VCaP (cell line): Measurements from ENCODE around the gene NPHS1.
"Not testable (repeated sequence)": the region's sequence is repeated elsewhere in the genome, so short reads cannot be mapped to it uniquely, and the experiment has no call there.

ENCODE experiments used
- H3K27ac ChIP-seq: fragments of 450-650 bp; 2 replicates; pipeline ENCODE4 v1.5.1; 2017
- TF ChIP-seq, protein P1 (sequence below): fragments of 450-650 bp; conservative IDR thresholded peaks from 2 replicates; pipeline ENCODE4 v1.5.1; 2017; ENCODE audit warnings: mild to moderate bottlenecking, moderate library complexity

NPHS1 gene

DNA sequence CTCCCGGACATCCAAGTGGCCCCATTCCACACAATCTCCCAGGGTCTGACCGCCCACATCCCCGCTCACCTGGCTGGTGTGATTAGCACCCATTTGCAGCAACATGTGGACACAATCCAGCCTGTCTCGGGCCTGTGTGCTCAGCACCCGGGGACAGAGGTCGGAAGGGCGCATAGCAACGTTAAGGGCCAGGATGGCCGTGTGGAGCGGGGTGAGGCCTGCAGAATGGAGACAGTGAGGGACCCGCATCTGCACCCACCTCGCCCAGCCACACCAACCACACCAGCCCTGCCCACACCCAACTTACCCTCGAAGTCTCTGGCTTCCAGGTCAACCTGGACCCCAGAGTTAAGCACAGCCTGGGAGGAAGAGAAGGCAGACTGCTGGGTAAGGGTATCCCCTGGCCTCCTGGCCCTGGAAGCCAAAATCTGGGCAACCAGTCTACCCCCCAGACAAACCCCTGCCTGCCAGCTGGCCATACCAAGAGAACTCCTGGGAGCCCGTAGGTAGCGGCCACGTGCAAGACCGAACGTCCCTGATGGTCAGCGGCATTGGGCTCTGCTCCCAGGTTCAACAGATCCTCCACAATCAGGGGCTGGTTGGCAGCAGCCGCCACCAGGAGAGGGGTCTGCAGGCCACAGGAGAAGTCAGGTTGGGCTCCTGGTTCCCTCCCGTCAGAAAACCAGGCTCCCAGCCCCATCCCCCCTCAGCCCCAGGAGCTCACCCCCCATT, 43.8 kb upstream of the NPHS1 start:
- H3K27ac ChIP-seq, result no peak overlapping the region
- TF ChIP-seq, protein P1, sequence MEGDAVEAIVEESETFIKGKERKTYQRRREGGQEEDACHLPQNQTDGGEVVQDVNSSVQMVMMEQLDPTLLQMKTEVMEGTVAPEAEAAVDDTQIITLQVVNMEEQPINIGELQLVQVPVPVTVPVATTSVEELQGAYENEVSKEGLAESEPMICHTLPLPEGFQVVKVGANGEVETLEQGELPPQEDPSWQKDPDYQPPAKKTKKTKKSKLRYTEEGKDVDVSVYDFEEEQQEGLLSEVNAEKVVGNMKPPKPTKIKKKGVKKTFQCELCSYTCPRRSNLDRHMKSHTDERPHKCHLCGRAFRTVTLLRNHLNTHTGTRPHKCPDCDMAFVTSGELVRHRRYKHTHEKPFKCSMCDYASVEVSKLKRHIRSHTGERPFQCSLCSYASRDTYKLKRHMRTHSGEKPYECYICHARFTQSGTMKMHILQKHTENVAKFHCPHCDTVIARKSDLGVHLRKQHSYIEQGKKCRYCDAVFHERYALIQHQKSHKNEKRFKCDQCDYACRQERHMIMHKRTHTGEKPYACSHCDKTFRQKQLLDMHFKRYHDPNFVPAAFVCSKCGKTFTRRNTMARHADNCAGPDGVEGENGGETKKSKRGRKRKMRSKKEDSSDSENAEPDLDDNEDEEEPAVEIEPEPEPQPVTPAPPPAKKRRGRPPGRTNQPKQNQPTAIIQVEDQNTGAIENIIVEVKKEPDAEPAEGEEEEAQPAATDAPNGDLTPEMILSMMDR, result no peak

DNA sequence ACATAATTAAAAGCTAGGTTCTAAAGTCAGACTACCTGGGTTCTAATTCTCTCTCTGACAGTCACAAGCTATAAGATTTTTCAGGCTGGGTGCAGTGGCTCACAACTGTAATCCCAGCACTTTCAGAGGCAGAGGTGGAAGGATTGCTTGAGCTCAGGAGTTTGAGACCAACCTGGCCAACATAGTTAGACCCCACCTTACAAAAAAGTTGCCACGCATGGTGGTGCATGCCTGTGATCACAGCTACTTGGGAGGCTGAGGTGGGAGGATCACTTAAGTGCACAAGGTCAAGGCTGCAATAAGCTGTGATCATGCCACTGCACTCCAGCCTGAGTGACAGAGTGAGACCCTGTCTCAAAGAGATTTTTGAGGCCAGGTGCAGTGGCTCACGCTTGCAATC, 42.0 kb upstream of the NPHS1 start:
- no peak overlapping the region for H3K27ac ChIP-seq
- TF ChIP-seq, protein P1, result no peak

DNA sequence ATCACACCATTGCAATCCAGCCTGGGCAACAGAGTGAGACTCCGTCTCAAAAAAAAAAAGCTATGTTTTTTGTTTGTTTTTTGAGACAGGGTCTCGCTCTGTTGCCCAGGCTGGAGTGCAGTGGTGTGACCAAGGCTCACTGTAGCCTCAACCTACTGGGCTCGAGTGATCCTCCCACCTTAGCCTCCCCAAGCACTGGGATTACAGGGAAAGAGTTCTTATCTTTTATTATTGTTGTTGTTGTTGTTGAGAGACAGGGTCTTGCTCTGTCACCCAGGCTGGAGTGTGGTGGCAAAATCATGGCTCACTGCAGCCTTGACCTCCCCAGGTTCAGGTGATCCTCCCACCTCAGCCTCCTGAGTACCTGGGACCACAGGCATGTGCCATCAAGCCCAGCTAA, 39.5 kb upstream of the NPHS1 start:
- not testable (repeated sequence) for H3K27ac ChIP-seq

DNA sequence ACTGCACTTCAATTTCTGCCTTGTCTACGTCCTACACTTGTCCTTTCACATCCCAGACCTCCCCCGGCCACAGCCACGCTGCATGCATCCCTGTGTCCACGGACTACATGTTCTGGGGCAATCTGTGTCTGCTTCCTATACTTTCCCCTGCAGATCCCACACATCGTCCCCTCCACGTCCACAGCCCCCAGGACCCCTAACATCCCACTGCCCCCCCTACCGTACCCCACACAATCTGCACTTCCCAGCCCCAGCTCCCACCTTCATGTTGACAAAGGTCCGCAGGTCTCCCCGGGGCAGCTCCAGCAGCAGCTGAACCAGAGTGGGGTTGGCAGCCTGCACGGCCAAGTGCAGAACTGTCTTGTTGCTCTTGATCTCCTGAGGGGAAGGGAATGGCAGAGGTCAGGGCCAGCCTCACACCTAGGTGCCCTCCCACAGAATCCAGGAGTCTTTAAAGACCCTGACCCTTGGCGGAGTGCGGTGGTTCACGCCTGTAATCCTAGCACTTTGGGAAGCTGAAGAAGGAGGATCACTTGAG, 37.9 kb upstream of the NPHS1 start:
- no peak overlapping the region for H3K27ac ChIP-seq
- TF ChIP-seq, protein P1, result no peak

DNA sequence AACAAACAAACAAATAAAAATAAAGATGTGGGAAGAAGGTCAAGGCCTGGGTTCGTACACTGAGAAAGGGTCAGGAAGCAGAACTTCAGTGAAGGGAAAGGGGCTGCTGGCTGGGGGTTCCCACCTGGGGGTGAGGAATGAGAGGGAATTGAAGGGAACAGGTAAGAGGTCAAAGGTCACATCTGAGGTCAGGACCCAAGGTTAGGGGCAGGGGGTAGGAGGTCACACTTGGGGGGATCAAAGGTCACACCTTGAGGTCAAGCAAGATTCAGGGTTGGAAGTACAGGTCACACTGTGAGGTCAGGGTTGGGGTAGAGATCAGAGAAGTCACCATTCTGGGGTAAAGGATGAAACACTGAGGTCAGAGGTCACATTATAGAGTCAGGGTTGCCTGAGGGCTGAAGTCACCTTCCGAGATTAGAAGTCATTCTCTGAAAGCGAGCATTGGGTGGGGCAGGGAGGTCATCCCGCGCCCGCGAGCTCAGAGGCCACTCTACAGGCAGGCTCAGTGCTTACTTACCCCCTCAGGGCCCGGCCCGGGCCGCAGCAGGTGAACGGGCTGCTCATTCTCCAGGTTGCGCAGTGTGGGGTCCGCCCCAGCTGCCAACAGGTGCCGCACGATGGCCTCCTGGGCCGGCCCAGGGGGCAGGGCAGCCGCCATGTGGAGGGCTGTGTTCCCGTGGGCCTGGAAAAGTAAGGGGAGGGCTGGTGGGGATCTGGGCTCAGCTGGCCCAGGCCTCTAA, 37.2 kb upstream of the NPHS1 start:
- no peak overlapping the region for H3K27ac ChIP-seq
- TF ChIP-seq, protein P1, result no peak

- TF ChIP-seq, protein P1, result no peak
- no peak overlapping the region for H3K27ac ChIP-seq
Measured at GRCh38 chr19:35888398-35888797, 36.1 kb upstream of the NPHS1 start.

DNA sequence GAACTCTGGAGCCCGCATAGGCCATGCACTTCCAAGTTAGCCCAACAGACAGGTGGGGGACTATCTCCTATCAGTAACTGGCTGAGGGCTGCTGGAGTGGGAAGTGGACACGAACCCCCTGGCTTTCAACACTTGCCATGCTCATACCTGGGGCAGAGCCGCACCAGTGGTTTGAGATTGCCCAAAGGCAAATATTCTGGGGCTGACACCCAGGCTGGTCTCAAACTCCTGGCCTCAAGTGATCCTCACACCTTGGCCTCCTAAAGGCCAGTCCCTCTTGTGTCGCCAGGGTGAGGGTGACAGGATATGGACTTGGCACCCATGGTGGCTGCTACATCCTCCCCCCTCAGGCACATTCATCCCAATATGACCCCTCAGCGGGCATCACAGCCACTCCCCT, 34.9 kb upstream of the NPHS1 start:
- TF ChIP-seq, protein P1, result no peak

GRCh38 chr19:35885904-35886303, 33.6 kb upstream of the NPHS1 start:
- TF ChIP-seq, protein P1, result no peak
- H3K27ac ChIP-seq, result no peak overlapping the region

More for the DNA sequence above, 34.9 kb upstream of the NPHS1 start:
- no peak overlapping the region for H3K27ac ChIP-seq
